Measurements from ENCODE around the gene MRGPRE. TPM values are rescaled to one million over a fixed set of nuclear protein-coding genes. Genes with fewer than 3 reads are reported as not detected.
A peak's percentile ranks its signal among the peaks of the same experiment; 100 is the strongest.
"Not testable (repeated sequence)": the region's sequence is repeated elsewhere in the genome, so short reads cannot be mapped to it uniquely, and the experiment has no call there.

MRGPRE gene, protein sequence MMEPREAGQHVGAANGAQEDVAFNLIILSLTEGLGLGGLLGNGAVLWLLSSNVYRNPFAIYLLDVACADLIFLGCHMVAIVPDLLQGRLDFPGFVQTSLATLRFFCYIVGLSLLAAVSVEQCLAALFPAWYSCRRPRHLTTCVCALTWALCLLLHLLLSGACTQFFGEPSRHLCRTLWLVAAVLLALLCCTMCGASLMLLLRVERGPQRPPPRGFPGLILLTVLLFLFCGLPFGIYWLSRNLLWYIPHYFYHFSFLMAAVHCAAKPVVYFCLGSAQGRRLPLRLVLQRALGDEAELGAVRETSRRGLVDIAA
- total RNA-seq (2021) (not detected in 3 replicates), Bru-seq, nascent RNA (not detected)
- long read RNA-seq, experiment 1 = 0 reads
- long read RNA-seq, experiment 2 = 0 reads
- long read RNA-seq, experiment 3 = 0 reads

DNA sequence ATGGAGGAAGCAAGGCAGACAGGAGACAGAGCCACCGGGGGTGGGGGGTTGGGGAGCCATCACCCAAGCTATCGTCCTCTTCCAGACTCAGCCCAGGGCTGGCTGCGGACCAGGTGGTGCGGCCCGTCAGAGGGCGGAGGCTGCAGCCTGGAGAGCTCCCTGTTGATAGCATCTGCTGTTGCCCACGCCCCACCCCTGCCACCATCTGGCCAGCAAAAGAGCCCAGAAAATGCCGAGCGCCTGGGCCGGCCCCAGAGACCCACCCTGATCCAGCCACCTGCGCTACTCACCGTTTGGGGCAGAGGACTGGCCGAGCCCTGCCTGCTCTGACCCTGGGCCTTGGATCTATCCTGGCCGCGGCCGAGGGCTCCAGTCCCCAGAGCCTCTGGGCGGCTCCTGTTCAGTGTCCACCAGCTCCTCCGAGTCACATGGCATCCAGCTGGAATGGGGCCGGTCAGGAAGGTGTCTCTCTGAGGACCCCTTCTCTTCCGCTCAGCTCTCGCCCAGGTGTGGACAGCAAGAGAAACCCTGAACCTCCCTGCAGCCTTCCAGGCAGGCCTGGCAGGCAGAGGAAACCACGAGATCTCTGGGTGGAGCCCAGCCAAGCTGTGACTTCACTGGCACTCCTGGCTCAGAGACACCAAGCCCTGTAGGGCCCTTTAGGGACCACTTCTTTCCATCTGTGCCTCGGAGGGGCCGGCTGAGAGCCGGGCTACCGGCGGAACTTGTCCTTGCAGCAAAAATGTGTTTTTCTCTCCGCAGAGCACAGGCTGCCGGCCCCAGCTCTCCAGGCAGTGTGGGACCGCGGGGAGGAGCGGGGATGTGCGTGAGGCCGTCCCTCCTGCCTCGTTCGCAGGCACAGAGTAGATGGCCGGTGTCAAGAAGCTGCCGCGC lies at the start of gene MRGPRE:
Gene MRGPRE, minus strand, starts transcription at position 567 of the 894 bp plus-strand sequence. CDS start 3,618 bp downstream, outside the sequence.
- H3K27me3 Mint-ChIP-seq (ENCODE audit: low read depth) = peaks cover 11% of the 10 kb centered on the region
- ATAC-seq (peak; percentile 38), DNase-seq (ENCODE audit: low spot score) (peak; percentile 18)
- TF ChIP-seq GABPB1 (CRISPR knock-in tag; IDR thresholded peaks at IDR 0.05) (no peak), TCF7 (CRISPR knock-in tag; IDR thresholded peaks at IDR 0.05; ENCODE audit: low read depth) (no peak), EMX1 (CRISPR knock-in tag; IDR thresholded peaks at IDR 0.05) (no peak), CREM (CRISPR knock-in tag; IDR thresholded peaks at IDR 0.05) (no peak), GTF2I (CRISPR knock-in tag; conservative IDR thresholded peaks at IDR 0.05) (no peak), RORB (CRISPR knock-in tag; IDR thresholded peaks at IDR 0.05) (no peak)
- TF ChIP-seq, protein P1, sequence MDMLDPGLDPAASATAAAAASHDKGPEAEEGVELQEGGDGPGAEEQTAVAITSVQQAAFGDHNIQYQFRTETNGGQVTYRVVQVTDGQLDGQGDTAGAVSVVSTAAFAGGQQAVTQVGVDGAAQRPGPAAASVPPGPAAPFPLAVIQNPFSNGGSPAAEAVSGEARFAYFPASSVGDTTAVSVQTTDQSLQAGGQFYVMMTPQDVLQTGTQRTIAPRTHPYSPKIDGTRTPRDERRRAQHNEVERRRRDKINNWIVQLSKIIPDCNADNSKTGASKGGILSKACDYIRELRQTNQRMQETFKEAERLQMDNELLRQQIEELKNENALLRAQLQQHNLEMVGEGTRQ (CRISPR knock-in tag; IDR thresholded peaks at IDR 0.05) = no peak
- TF ChIP-seq, protein P2, sequence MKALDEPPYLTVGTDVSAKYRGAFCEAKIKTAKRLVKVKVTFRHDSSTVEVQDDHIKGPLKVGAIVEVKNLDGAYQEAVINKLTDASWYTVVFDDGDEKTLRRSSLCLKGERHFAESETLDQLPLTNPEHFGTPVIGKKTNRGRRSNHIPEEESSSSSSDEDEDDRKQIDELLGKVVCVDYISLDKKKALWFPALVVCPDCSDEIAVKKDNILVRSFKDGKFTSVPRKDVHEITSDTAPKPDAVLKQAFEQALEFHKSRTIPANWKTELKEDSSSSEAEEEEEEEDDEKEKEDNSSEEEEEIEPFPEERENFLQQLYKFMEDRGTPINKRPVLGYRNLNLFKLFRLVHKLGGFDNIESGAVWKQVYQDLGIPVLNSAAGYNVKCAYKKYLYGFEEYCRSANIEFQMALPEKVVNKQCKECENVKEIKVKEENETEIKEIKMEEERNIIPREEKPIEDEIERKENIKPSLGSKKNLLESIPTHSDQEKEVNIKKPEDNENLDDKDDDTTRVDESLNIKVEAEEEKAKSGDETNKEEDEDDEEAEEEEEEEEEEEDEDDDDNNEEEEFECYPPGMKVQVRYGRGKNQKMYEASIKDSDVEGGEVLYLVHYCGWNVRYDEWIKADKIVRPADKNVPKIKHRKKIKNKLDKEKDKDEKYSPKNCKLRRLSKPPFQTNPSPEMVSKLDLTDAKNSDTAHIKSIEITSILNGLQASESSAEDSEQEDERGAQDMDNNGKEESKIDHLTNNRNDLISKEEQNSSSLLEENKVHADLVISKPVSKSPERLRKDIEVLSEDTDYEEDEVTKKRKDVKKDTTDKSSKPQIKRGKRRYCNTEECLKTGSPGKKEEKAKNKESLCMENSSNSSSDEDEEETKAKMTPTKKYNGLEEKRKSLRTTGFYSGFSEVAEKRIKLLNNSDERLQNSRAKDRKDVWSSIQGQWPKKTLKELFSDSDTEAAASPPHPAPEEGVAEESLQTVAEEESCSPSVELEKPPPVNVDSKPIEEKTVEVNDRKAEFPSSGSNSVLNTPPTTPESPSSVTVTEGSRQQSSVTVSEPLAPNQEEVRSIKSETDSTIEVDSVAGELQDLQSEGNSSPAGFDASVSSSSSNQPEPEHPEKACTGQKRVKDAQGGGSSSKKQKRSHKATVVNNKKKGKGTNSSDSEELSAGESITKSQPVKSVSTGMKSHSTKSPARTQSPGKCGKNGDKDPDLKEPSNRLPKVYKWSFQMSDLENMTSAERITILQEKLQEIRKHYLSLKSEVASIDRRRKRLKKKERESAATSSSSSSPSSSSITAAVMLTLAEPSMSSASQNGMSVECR (CRISPR knock-in tag; IDR thresholded peaks at IDR 0.05; ENCODE audit: borderline replicate concordance) = no peak
- TF ChIP-seq, protein P3, sequence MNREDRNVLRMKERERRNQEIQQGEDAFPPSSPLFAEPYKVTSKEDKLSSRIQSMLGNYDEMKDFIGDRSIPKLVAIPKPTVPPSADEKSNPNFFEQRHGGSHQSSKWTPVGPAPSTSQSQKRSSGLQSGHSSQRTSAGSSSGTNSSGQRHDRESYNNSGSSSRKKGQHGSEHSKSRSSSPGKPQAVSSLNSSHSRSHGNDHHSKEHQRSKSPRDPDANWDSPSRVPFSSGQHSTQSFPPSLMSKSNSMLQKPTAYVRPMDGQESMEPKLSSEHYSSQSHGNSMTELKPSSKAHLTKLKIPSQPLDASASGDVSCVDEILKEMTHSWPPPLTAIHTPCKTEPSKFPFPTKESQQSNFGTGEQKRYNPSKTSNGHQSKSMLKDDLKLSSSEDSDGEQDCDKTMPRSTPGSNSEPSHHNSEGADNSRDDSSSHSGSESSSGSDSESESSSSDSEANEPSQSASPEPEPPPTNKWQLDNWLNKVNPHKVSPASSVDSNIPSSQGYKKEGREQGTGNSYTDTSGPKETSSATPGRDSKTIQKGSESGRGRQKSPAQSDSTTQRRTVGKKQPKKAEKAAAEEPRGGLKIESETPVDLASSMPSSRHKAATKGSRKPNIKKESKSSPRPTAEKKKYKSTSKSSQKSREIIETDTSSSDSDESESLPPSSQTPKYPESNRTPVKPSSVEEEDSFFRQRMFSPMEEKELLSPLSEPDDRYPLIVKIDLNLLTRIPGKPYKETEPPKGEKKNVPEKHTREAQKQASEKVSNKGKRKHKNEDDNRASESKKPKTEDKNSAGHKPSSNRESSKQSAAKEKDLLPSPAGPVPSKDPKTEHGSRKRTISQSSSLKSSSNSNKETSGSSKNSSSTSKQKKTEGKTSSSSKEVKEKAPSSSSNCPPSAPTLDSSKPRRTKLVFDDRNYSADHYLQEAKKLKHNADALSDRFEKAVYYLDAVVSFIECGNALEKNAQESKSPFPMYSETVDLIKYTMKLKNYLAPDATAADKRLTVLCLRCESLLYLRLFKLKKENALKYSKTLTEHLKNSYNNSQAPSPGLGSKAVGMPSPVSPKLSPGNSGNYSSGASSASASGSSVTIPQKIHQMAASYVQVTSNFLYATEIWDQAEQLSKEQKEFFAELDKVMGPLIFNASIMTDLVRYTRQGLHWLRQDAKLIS (CRISPR knock-in tag; IDR thresholded peaks at IDR 0.05; ENCODE audit: borderline replicate concordance) = no peak
- no peaks in the 10 kb centered on the region for H3K36me3 Mint-ChIP-seq
- ChIA-PET POLR2A (no interaction called here), CTCF (interaction anchor here (1.4 to 2.1 kb wide), 2 partner anchors 8 to 140 kb away, joined by 5 to 7 read pairs; no protein-coding TSS in a partner anchor)
- no peak within 1 kb of the TSS for H3K4me3 Mint-ChIP-seq
- H3K4me1 Mint-ChIP-seq = peaks cover 6% of the 10 kb centered on the region
- H3K9me3 Mint-ChIP-seq = no peaks in the 10 kb centered on the region
- H3K27ac Mint-ChIP-seq = peak within 1 kb of the TSS; percentile 53; the same call in 1 of the 2 replicates

DNA sequence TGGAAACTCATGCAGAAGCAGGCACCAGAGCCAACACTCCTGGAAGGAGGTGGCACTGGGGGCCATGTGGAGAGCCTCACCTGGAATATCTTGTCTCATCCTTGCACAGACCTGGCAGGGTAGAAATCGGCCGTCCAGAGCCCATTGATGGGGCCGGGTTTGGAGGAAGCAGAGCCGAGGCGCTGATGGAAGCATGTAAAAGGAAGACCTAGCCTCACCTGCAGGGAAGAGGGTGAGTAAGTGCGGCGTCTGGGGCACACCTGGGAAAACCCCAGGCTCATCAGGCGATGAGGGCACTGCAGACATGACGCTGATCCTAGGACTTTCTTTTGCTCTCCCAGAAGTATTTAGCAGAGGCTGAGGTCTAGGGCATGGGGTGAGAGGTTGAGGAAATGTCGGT lies 48.9 kb upstream of the MRGPRE start:
- H3K27me3 Mint-ChIP-seq (ENCODE audit: low read depth); ATAC-seq; DNase-seq (ENCODE audit: low spot score); H3K4me1 Mint-ChIP-seq; H3K27ac Mint-ChIP-seq; H3K36me3 Mint-ChIP-seq; POLR2A ChIA-PET; CTCF ChIA-PET; H3K9me3 Mint-ChIP-seq; H3K4me3 Mint-ChIP-seq: not testable (repeated sequence)

DNA sequence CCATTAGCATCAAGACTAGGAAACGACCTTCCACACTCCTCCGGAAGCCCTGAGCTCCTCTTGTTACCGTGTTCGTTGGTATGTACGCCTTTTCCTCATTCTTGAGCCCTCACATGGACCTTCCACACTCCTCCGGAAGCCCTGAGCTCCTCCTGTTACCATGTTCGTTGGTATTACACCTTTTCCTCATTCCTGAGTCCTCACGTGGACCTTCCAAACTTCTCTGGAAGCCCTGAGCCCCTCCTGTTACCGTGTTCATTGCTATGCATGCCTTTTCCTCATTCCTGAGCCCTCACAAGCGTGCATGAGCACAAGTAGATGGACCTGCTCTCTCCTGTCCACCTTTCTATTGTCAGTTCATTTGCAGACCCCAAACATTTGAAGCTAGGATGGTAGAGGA lies 48.4 kb upstream of the MRGPRE start:
- ATAC-seq; H3K27me3 Mint-ChIP-seq (ENCODE audit: low read depth); DNase-seq (ENCODE audit: low spot score); H3K4me1 Mint-ChIP-seq; H3K4me3 Mint-ChIP-seq; H3K36me3 Mint-ChIP-seq; H3K9me3 Mint-ChIP-seq; H3K27ac Mint-ChIP-seq; POLR2A ChIA-PET; CTCF ChIA-PET: not testable (repeated sequence)

DNA sequence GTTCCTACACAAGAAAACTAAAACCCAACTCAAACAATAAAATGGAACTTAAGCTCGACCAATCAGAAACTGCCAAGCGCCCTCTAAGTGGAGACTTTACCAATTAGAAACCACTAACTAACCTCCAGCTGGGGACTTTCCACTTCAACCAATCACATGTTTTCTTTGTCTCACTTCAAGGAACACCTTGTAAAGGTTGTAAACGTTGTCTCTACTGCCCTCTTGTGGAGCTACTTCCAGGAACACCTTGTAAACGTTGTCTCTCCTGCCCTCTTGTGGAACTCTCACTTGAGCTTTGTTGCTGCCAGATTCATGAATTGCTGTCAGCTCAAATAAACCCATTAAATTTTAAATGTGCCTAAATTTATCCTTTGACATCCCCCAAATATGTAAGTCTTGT lies 46.7 kb upstream of the MRGPRE start:
- not testable (repeated sequence) for H3K9me3 Mint-ChIP-seq

DNA sequence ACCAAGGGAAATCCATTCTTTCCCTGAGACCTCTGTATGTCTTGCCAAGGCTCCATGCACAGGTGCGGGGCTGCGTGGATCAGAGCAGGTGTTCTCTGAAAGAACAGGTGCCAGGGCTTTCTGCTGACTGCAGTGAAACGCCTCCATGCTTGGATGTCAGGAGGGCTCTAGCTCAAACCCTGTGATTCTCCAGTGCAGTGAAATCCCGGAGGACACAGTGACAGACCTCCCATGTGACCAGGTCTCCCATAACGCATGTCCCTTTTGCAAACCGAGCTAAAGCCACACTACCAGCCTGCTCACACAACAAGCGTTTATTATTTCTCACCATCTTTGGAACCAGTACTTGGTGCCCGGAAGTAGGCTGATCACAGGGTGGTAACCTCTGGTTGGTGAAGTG lies 41.4 kb upstream of the MRGPRE start:
- H3K36me3 Mint-ChIP-seq; H3K4me1 Mint-ChIP-seq; ATAC-seq; H3K27ac Mint-ChIP-seq; H3K9me3 Mint-ChIP-seq; H3K4me3 Mint-ChIP-seq; H3K27me3 Mint-ChIP-seq (ENCODE audit: low read depth); CTCF ChIA-PET; POLR2A ChIA-PET; DNase-seq (ENCODE audit: low spot score): not testable (repeated sequence)

More for the DNA sequence above, 46.7 kb upstream of the MRGPRE start:
- H3K36me3 Mint-ChIP-seq; H3K27me3 Mint-ChIP-seq (ENCODE audit: low read depth); H3K27ac Mint-ChIP-seq; CTCF ChIA-PET; DNase-seq (ENCODE audit: low spot score); H3K4me3 Mint-ChIP-seq; H3K4me1 Mint-ChIP-seq; POLR2A ChIA-PET: not testable (repeated sequence)
- ATAC-seq = peak; percentile 85

DNA sequence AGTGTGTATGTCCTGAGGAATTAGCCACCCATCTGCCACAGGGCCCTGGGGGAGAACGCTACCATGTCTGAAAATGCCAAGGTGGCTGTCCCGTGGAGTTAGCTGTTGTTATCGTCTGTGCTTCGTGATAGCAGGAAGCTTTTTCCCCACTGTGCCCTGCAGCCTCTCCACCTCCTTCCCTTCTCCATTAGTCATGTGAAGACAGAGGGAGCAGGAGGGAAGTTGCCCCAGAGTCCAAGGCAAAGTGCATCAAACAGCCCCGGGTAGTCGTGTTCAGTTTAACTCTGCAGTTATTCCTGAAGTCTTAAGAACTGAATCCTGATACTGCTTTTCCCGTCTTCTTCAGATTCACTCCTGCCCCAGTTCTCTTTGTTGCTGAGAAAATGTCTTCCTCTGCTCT lies 30.3 kb upstream of the MRGPRE start:
- H3K36me3 Mint-ChIP-seq; CTCF ChIA-PET; H3K4me3 Mint-ChIP-seq; H3K4me1 Mint-ChIP-seq; POLR2A ChIA-PET; ATAC-seq; DNase-seq (ENCODE audit: low spot score); H3K9me3 Mint-ChIP-seq; H3K27ac Mint-ChIP-seq; H3K27me3 Mint-ChIP-seq (ENCODE audit: low read depth): not testable (repeated sequence)

All from WTC11 (cell line).